Esophagus muscularis mucosa (tissue), 4 donors: ENCODE data around the gene SETD7. TPM values are rescaled to one million over a fixed set of nuclear protein-coding genes. Genes with fewer than 3 reads are reported as not detected.

Source experiments
- DNase-seq: peaks from one replicate; pipeline ENCODE4 v3.0.0-alpha.2; 2017; ENCODE audit errors: extremely low spot score
- H3K27ac ChIP-seq, 4 donors: fragments of 200-600 bp; sonication (generic); replicated peaks in 1 of 4; 1 replicate in 3 of 4; 2 replicates in 1 of 4; pipeline ENCODE4 v1.5.1; 2016 to 2019; ENCODE audit warnings: mild to moderate bottlenecking in 1 of 4
- H3K27me3 ChIP-seq, 4 donors: fragments of 200-600 bp; sonication (generic); one replicate each; pipeline versions ENCODE4 v1.5.1 to v1.6.0; 2016 to 2019
- H3K36me3 ChIP-seq, 4 donors: fragments of 200-600 bp; sonication (generic); one replicate each; pipeline ENCODE4 v1.5.1; 2016 to 2019
- H3K4me1 ChIP-seq, 4 donors: fragments of 200-600 bp; sonication (generic); one replicate each; pipeline ENCODE4 v1.5.1; 2016 to 2019
- H3K4me3 ChIP-seq, 4 donors: fragments of 200-600 bp; sonication (generic); 1 replicate in 2 of 4; 2 replicates in 2 of 4; pipeline ENCODE4 v1.5.1; 2016 to 2019; ENCODE audit warnings: mild to moderate bottlenecking in 4 of 4, moderate library complexity in 1 of 4
- H3K9me3 ChIP-seq, 4 donors: fragments of 200-600 bp; sonication (generic); 1 replicate in 3 of 4; 2 replicates in 1 of 4; pipeline ENCODE4 v1.5.1; 2016 to 2019
- CTCF ChIP-seq, 3 experiments: fragments of 200-600 bp in 2 of 3; fragments of 450-650 bp in 1 of 3; sonication (generic) in 2 of 3; IDR thresholded peaks; one replicate each; pipeline ENCODE4 v1.5.1; 2017 to 2019; ENCODE audit warnings: antibody characterized with exemption in 3 of 3, mild to moderate bottlenecking in 2 of 3, moderate library complexity in 1 of 3
- EP300 ChIP-seq: sonication (generic); formaldehyde crosslinking; IDR thresholded peaks from one replicate; pipeline ENCODE4 v1.6.1; 2017; ENCODE audit warnings: antibody characterized with exemption
- POLR2A ChIP-seq: fragments of 450-650 bp; IDR thresholded peaks from one replicate; pipeline ENCODE4 v1.6.1; 2017; ENCODE audit warnings: antibody characterized with exemption, moderate library complexity, mild to moderate bottlenecking, low read depth
- POLR2AphosphoS5 ChIP-seq, 2 donors: sonication (generic); formaldehyde crosslinking; IDR thresholded peaks; one replicate each; pipeline ENCODE4 v1.6.1; 2017; ENCODE audit warnings: antibody characterized with exemption in 2 of 2
- WGBS: methylation state at CpG from one replicate; pipeline ENCODE4 v1.1.5; 2018; 5-methylcytosine and 5-hydroxymethylcytosine counted together
- intact Hi-C: fragments of 100-400 bp; cut with DNase I; formaldehyde crosslinking; loops from one replicate; pipeline ENCODE4 v1.15.1; 2023
- total RNA-seq, 4 donors: library from RNA; depleted of rRNA; stranded (reverse); fragments of >200 nt; gene quantifications; one replicate each; pipeline versions ENCODE4 v1.1.0 to v1.2.1, GENCODE V29; 2016

Gene SETD7
- total RNA-seq, result 10 to 100 TPM; 54.4 to 96.0 (median 63.9) TPM

- DNase-seq, result peak; percentile 95
- Histone ChIP-seq H3K4me1 (peaks cover 51 to 64% (median 54%) of the 10 kb centered on the region in 4 donors), H3K9me3 (no peaks in the 10 kb centered on the region), H3K27me3 (no peaks in the 10 kb centered on the region), H3K27ac (peak within 1 kb of the TSS; percentile 98 to 99 (median 99)), H3K4me3 (peak within 1 kb of the TSS; percentile 88 to 97 (median 96)), H3K36me3 (no peaks in the 10 kb centered on the region)
- intact Hi-C loops, result no loop called here
- TF ChIP-seq POLR2A (peak; percentile 50), POLR2AphosphoS5 (IDR thresholded peaks at IDR 0.05) (peak; percentile 75 to 90), EP300 (no peak), CTCF (IDR thresholded peaks at IDR 0.05) (peak in 1 of 3 experiments; percentile 3)
- WGBS, result under 1% methylated on average over 42 of the region's 61 CpGs
Measured at GRCh38 chr4:139556071-139556723, at the start of gene SETD7. Gene SETD7 (minus strand): TSS chr4:139556219. CDS start chr4:139556137, 82 bp downstream.

GRCh38 chr4:139605516-139605915 is 49.5 kb upstream of the SETD7 start:
- no peaks in the 10 kb centered on the region for H3K36me3 ChIP-seq
- no peak for TF ChIP-seq POLR2AphosphoS5 (IDR thresholded peaks at IDR 0.05)
- no peak for TF ChIP-seq POLR2A
- no peak for TF ChIP-seq CTCF (IDR thresholded peaks at IDR 0.05)
- no peak for TF ChIP-seq EP300
- no peak overlapping the region for H3K27ac ChIP-seq
- 93% methylated on average over 3 of the region's 3 CpGs for WGBS
- H3K9me3 ChIP-seq, result no peaks in the 10 kb centered on the region
- H3K4me1 ChIP-seq, result peaks cover 0 to 8% (median 0%) of the 10 kb centered on the region in 4 donors
- DNase-seq, result no peak
- no peak overlapping the region for H3K4me3 ChIP-seq
- H3K27me3 ChIP-seq, result no peaks in the 10 kb centered on the region
- intact Hi-C loops, result no loop called here

GRCh38 chr4:139603576-139604410 is 47.8 kb upstream of the SETD7 start:
- Histone ChIP-seq H3K27me3 (no peaks in the 10 kb centered on the region), H3K4me1 (peaks cover 0 to 8% (median 0%) of the 10 kb centered on the region in 4 donors), H3K27ac (no peak overlapping the region), H3K36me3 (no peaks in the 10 kb centered on the region), H3K4me3 (no peak overlapping the region), H3K9me3 (no peaks in the 10 kb centered on the region)
- 73% methylated on average over 3 of the region's 3 CpGs for whole genome bisulfite sequencing
- TF ChIP-seq CTCF (IDR thresholded peaks at IDR 0.05) (peak; percentile 54 to 69 (median 56)), POLR2A (no peak)
- DNase-seq, result no peak
- intact Hi-C loops, result loop anchor here (5.0 kb wide), 1 partner anchor 49 kb away; no protein-coding TSS in a partner anchor

DNA sequence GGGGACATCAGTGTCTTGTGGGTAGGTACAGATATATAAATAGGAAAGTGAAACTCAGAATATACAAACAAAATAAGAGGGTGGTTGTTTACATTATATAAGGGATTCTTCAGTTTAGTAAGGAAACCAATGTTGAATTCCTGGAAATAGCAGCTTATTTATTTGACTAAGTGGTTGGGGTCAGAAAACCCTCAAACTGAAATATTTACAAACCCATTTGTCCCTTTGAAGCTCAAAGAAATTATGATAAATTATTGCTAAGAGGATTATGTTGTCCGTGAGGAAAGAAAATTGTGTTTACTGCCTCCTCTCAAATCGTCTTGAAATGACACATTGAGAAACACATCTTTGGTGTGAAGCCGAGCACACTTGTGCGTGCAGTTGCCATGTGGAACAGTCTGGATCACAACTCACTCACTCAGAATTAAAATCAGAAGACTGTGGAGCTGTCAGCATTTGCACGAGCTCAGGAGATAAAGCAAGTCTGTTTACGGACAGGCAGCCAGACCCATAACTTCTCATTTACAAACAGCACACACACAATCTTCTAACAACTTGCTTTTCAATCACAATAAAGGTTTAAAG is 46.8 kb upstream of the SETD7 start:
- Histone ChIP-seq H3K4me3 (no peak overlapping the region), H3K27me3 (no peaks in the 10 kb centered on the region), H3K27ac (no peak overlapping the region), H3K4me1 (peaks cover 0 to 8% (median 0%) of the 10 kb centered on the region in 4 donors), H3K36me3 (no peaks in the 10 kb centered on the region), H3K9me3 (no peaks in the 10 kb centered on the region)
- no peak for DNase-seq
- intact Hi-C loops, result loop anchor here (5.0 kb wide), 1 partner anchor 49 kb away; no protein-coding TSS in a partner anchor
- 58% methylated on average over 6 of the region's 6 CpGs for WGBS
- TF ChIP-seq POLR2A, result no peak
- no peak for TF ChIP-seq CTCF (IDR thresholded peaks at IDR 0.05)
- TF ChIP-seq POLR2AphosphoS5 (IDR thresholded peaks at IDR 0.05), result no peak
- no peak for TF ChIP-seq EP300
